ENCODE results near the gene TMEM198. TPM values are rescaled to one million over a fixed set of nuclear protein-coding genes. Genes with fewer than 3 reads are reported as not detected.

The TMEM198 gene
- total RNA-seq, 1 donor from 2014 or later, result 7.6 TPM

DNA sequence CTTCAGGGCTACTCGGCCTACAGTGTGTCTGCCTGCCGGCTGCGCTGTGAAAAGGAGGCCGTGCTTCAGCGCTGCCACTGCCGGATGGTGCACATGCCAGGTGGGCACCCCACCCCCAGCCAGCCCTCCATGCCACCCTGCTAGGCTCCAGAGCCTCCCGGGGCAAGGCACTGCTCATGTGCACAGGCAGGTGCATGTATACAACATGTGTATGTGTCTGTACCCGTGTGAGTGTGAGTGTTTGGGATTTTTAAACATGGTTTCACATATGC lies 11.5 kb upstream of the TMEM198 start:
- H3K27me3 ChIP-seq (ENCODE audit: control insufficient read depth, insufficient read depth, low read length), result peaks cover 41% of the 10 kb centered on the region
- DNase-seq (ENCODE audit: low read depth), result no peak
- no peak overlapping the region for H3K4me3 ChIP-seq (ENCODE audit: low read depth, low read length)
- TF ChIP-seq, protein P1, sequence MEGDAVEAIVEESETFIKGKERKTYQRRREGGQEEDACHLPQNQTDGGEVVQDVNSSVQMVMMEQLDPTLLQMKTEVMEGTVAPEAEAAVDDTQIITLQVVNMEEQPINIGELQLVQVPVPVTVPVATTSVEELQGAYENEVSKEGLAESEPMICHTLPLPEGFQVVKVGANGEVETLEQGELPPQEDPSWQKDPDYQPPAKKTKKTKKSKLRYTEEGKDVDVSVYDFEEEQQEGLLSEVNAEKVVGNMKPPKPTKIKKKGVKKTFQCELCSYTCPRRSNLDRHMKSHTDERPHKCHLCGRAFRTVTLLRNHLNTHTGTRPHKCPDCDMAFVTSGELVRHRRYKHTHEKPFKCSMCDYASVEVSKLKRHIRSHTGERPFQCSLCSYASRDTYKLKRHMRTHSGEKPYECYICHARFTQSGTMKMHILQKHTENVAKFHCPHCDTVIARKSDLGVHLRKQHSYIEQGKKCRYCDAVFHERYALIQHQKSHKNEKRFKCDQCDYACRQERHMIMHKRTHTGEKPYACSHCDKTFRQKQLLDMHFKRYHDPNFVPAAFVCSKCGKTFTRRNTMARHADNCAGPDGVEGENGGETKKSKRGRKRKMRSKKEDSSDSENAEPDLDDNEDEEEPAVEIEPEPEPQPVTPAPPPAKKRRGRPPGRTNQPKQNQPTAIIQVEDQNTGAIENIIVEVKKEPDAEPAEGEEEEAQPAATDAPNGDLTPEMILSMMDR (IDR thresholded peaks at IDR 0.05; ENCODE audit: insufficient read depth, low read length, poor library complexity, severe bottlenecking), result no peak
- H3K36me3 ChIP-seq (ENCODE audit: control insufficient read depth, insufficient read depth, low read length), result no peaks in the 10 kb centered on the region

DNA sequence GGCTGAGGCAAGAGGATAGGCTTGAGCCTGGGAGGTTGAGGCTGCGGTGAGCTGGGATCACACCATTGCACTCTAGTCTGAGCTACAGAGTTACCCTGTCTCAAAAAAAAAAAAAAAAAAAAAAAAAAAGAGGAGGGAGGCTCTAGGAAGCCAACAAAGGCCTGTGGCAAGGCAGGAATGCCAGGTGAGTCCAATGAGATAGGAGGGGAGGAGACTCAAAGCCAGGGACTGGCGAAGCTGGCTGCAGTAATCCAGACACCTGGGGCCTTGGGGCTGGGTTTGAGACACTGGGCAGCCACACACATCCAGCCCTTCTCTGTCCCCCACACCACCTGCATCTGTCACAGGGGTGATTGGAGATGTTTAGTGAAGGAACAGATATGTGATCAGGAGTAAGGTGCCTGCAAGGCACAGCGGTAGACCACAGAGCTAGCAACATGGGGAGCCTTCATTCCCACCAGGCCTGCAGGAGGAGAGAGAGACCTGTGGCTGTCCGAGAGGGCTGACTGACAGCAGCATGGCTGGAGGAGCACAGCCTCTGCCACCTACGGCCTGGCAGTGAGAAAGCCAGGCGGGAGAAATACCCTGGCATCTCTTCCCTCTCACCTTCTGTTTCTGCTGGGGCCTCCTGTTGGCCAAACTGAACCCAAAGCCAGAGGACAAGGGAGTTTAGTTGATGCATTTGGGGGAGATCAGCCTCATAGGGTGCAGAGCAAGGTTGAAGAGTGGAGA lies 9.7 kb upstream of the TMEM198 start:
- H3K4me3 ChIP-seq (ENCODE audit: low read depth, low read length), result no peak overlapping the region
- H3K36me3 ChIP-seq (ENCODE audit: control insufficient read depth, insufficient read depth, low read length), result no peaks in the 10 kb centered on the region
- TF ChIP-seq, protein P1 (IDR thresholded peaks at IDR 0.05; ENCODE audit: insufficient read depth, low read length, poor library complexity, severe bottlenecking), result no peak
- no peak for DNase-seq (ENCODE audit: low read depth)
- H3K27me3 ChIP-seq (ENCODE audit: control insufficient read depth, insufficient read depth, low read length), result peaks cover 31% of the 10 kb centered on the region

DNA sequence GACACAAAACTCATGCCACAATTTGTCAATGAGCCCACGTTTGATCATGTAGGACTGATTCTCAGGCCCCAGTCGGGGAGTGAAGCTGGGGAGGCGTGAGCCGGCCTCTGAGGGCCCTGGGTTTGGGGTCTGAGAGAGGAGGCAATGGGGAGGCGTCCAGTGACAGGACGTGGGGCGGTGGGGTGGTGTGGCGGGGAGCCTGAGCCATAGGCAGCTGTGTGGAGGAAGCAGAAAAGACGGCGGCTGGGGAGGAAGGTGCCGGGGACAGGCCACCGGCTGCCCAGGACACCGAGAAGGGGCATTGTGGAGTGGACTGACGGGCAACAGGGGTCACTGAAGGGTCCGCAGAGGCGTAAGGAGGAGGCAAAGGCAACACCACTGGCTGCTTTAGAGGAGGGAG lies 7.4 kb upstream of the TMEM198 start:
- H3K36me3 ChIP-seq (ENCODE audit: control insufficient read depth, insufficient read depth, low read length), result peaks cover 5% of the 10 kb centered on the region
- DNase-seq (ENCODE audit: low read depth), result no peak
- TF ChIP-seq, protein P1 (IDR thresholded peaks at IDR 0.05; ENCODE audit: insufficient read depth, low read length, poor library complexity, severe bottlenecking), result no peak
- H3K27me3 ChIP-seq (ENCODE audit: control insufficient read depth, insufficient read depth, low read length), result peaks cover 15% of the 10 kb centered on the region
- no peak overlapping the region for H3K4me3 ChIP-seq (ENCODE audit: low read depth, low read length)

DNA sequence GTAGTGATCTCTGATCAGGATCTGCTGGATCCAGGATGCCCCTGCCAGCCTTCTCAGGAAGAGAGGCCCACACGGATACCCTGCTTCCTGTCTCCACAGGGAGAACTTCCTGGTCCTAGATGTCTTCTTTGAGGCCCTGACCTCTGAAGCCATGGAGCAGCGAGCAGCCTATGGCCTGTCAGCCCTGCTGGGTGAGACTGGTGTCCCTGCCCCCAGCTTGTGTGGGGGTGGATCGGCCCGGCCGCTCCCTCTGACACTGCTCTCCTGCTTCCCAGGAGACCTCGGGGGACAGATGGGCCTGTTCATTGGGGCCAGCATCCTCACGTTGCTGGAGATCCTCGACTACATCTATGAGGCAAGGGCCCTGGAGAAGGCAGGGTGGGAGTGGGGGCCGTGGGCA lies 6.9 kb upstream of the TMEM198 start:
- Histone ChIP-seq H3K4me3 (ENCODE audit: low read depth, low read length) (no peak overlapping the region), H3K36me3 (ENCODE audit: control insufficient read depth, insufficient read depth, low read length) (peaks cover 5% of the 10 kb centered on the region), H3K27me3 (ENCODE audit: control insufficient read depth, insufficient read depth, low read length) (peaks cover 11% of the 10 kb centered on the region)
- TF ChIP-seq, protein P1 (IDR thresholded peaks at IDR 0.05; ENCODE audit: insufficient read depth, low read length, poor library complexity, severe bottlenecking), result no peak
- DNase-seq (ENCODE audit: low read depth), result no peak

DNA sequence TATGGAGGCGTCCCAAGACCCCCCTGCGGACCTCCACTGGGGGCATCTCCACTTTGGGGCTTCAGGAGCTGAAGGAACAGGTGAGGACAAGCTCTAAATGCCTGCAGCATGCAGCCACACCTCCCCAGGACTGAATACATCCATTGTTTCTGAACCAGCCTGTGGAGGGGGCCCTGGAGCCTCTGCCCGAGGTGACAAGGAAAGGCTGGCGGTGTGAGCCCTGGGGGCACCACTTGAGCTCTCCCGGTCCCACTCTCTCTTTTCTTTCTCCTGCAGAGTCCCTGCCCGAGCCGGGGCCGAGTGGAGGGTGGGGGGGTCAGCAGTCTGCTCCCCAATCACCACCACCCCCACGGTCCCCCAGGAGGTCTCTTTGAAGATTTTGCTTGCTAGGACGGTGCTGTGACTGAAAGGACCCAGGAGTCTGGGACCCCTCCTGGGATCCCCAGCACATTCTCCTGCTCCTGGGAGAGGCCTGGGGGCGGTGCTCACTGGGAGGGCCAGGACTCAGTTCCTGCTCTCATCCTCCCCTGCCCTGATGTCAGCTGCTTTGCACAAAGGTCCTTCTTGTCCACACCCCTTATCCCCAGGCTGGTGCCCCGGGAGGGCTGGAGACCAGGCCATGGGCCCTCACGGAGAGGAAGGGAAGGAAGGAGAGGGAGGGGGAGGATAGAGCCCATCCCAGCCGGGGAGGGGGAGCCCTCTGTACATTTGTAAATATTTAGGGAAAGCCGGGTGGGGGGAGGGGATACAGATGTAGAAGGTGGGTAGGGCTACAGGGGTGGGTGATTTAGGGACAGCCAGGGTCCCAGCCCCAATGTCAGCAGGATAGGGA lies 6.0 kb upstream of the TMEM198 start:
- H3K4me3 ChIP-seq (ENCODE audit: low read depth, low read length), result no peak overlapping the region
- TF ChIP-seq, protein P1 (IDR thresholded peaks at IDR 0.05; ENCODE audit: insufficient read depth, low read length, poor library complexity, severe bottlenecking), result peak; percentile 18
- H3K36me3 ChIP-seq (ENCODE audit: control insufficient read depth, insufficient read depth, low read length), result peaks cover 5% of the 10 kb centered on the region
- H3K27me3 ChIP-seq (ENCODE audit: control insufficient read depth, insufficient read depth, low read length), result peaks cover 3% of the 10 kb centered on the region
- DNase-seq (ENCODE audit: low read depth), result no peak

All from kidney epithelial cell (primary cell).